ENCODE data around the gene RUFY2. TPM values are rescaled to one million over a fixed set of nuclear protein-coding genes. Genes with fewer than 3 reads are reported as not detected.

The RUFY2 gene
- total RNA-seq, 3 donors from 2014 or later: 20.5 to 28.3 (median 26.1) TPM

DNA sequence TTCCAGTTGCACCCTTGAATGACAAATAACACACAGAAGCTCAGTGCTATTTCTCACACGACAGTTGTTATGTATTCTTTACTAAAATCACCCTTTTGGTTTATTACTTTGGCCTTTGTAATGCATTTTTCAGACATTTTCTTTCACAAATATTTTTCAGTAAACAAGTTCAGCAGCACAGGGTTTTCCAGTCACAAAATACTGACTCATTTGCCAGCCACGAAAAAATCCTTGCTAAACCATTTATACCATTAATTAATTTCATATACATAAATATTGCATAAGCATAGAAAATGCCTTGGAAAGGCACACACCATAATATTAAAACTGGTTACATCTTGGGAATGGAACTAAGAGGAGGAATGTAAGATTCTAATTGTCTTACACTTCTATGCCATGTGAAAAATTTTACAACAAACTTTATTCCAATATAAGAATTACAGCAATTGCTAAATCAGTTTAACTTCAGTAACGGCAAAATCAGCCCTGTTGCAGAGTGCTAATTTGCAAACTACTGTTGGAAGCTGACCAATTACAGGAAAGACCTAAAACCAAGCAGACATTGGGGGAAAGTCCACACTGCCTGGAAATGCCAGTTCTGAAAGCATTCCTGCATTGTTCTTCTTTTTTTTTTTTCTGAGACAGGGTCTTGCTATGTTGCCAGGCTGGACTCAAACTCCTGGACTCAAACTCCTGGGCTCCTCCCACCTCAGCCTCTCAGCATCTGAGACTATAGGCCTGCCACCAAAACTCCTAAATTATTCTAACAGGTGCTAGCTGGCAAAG, 42.8 kb downstream of the RUFY2 start:
- H3K9me3 ChIP-seq: no peaks in the 10 kb centered on the region
- intact Hi-C loops (cut with DNase I, micrococcal nuclease): no loop called here
- TF ChIP-seq, protein P1, sequence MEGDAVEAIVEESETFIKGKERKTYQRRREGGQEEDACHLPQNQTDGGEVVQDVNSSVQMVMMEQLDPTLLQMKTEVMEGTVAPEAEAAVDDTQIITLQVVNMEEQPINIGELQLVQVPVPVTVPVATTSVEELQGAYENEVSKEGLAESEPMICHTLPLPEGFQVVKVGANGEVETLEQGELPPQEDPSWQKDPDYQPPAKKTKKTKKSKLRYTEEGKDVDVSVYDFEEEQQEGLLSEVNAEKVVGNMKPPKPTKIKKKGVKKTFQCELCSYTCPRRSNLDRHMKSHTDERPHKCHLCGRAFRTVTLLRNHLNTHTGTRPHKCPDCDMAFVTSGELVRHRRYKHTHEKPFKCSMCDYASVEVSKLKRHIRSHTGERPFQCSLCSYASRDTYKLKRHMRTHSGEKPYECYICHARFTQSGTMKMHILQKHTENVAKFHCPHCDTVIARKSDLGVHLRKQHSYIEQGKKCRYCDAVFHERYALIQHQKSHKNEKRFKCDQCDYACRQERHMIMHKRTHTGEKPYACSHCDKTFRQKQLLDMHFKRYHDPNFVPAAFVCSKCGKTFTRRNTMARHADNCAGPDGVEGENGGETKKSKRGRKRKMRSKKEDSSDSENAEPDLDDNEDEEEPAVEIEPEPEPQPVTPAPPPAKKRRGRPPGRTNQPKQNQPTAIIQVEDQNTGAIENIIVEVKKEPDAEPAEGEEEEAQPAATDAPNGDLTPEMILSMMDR (IDR thresholded peaks at IDR 0.05): no peak
- DNase-seq (no peak), ATAC-seq (no peak)
- H3K4me1 ChIP-seq (ENCODE audit: low read depth): no peaks in the 10 kb centered on the region
- H3K36me3 ChIP-seq (ENCODE audit: low read depth): no peaks in the 10 kb centered on the region
- H3K4me3 ChIP-seq: no peak overlapping the region

GRCh38 chr10:68362590-68362989, 44.5 kb downstream of the RUFY2 start:
- TF ChIP-seq, protein P1 (IDR thresholded peaks at IDR 0.05): no peak
- H3K36me3 ChIP-seq (ENCODE audit: low read depth): no peaks in the 10 kb centered on the region
- ATAC-seq: no peak
- DNase-seq: no peak
- intact Hi-C loops (cut with DNase I, micrococcal nuclease): no loop called here
- H3K9me3 ChIP-seq: no peaks in the 10 kb centered on the region
- no peaks in the 10 kb centered on the region for H3K4me1 ChIP-seq (ENCODE audit: low read depth)
- no peak overlapping the region for H3K4me3 ChIP-seq

- H3K4me1 ChIP-seq (ENCODE audit: low read depth): no peaks in the 10 kb centered on the region
- TF ChIP-seq, protein P1 (IDR thresholded peaks at IDR 0.05): no peak
- H3K4me3 ChIP-seq: no peak overlapping the region
- no peaks in the 10 kb centered on the region for H3K36me3 ChIP-seq (ENCODE audit: low read depth)
- no peak for ATAC-seq
- no peaks in the 10 kb centered on the region for H3K9me3 ChIP-seq
- no peak for DNase-seq
- intact Hi-C loops (cut with DNase I, micrococcal nuclease): no loop called here
These were observed 47.9 kb downstream of the RUFY2 start for GRCh38 chr10:68359189-68359588.

DNA sequence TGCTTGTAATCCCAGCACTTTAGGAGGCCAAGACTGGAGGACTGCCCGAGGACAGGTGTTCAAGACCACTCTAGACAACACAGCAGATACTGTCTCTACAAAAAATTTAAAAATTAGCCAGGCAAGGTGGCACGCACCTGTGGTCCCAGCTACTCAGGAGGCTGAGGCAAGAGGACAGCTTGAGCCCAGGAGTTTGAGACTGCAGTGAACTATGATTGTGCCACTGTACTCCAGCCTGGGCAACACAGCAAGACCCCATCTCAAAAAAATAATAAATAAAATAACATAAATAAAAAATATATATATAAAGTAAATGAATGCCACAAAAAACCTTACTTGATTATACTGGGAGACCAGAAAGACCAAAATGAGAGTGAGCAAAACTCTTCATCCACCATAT, 53.5 kb downstream of the RUFY2 start:
- ATAC-seq (no peak), DNase-seq (no peak)
- no peaks in the 10 kb centered on the region for H3K36me3 ChIP-seq (ENCODE audit: low read depth)
- no peak overlapping the region for H3K4me3 ChIP-seq
- TF ChIP-seq, protein P1 (IDR thresholded peaks at IDR 0.05): no peak
- no peaks in the 10 kb centered on the region for H3K4me1 ChIP-seq (ENCODE audit: low read depth)
- intact Hi-C loops (cut with DNase I, micrococcal nuclease): no loop called here
- no peaks in the 10 kb centered on the region for H3K9me3 ChIP-seq

DNA sequence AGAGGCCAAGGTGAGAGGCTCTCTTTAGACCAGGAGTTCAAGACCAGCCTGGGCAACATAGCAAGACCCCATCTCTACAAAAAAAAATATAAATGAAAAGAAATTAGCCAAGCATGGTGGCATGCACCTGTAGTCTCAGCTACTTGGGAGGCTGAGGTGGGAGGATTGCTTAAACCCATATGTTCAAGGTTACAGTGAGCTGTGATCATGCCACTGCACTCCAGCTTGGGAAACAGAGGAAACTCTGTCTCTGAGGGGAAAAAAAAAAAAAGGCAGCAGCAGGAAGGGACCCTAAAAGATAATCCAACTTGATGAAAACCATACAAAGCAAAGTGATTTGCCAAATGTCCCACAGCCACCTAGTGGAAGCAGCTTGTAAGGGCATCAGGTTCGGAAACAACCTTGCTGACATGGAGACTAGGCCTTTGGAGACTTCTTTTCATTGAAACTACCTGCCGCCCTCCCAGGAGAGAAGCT, 58.8 kb downstream of the RUFY2 start:
- DNase-seq (peak in 1 of 3 donors; percentile 58), ATAC-seq (peak; percentile 82)
- TF ChIP-seq, protein P1 (IDR thresholded peaks at IDR 0.05): peak; percentile 68
- Histone ChIP-seq H3K4me1 (ENCODE audit: low read depth) (no peaks in the 10 kb centered on the region), H3K36me3 (ENCODE audit: low read depth) (no peaks in the 10 kb centered on the region), H3K9me3 (no peaks in the 10 kb centered on the region), H3K4me3 (no peak overlapping the region)
- intact Hi-C loops (cut with DNase I, micrococcal nuclease): no loop called here

Data from mucosa of descending colon (tissue), 3 donors.